HUES64 (cell line): ENCODE results near the gene OSBPL6.
A peak's percentile ranks its signal among the peaks of the same experiment; 100 is the strongest.
"Not testable (repeated sequence)": the region's sequence is repeated elsewhere in the genome, so short reads cannot be mapped to it uniquely, and the experiment has no call there.

Experiments
- H3K27ac ChIP-seq: 2 replicates; pipeline ENCODE4 v1.7.0; 2013; ENCODE audit warnings: low read depth, low read length, inconsistent platforms
- H3K27me3 ChIP-seq: 2 replicates; pipeline ENCODE4 v1.6.1; 2013; ENCODE audit warnings: mild to moderate bottlenecking, low read length; ENCODE audit not compliant: insufficient read depth
- H3K36me3 ChIP-seq: 2 replicates; pipeline ENCODE4 v1.6.1; 2013; ENCODE audit warnings: mild to moderate bottlenecking, low read length; ENCODE audit not compliant: insufficient read depth
- H3K4me1 ChIP-seq: 2 replicates; pipeline ENCODE4 v1.6.1; 2013; ENCODE audit warnings: mild to moderate bottlenecking, low read length, moderate library complexity; ENCODE audit not compliant: insufficient read depth
- H3K4me3 ChIP-seq: 2 replicates; pipeline ENCODE4 v1.5.1; 2013; ENCODE audit warnings: mild to moderate bottlenecking, low read length, moderate library complexity
- H3K9ac ChIP-seq: 2 replicates; pipeline ENCODE4 v1.6.1; 2013; ENCODE audit warnings: mild to moderate bottlenecking, low read depth, low read length
- H3K9me3 ChIP-seq: 2 replicates; pipeline ENCODE4 v1.6.1; 2013; ENCODE audit warnings: low read depth, low read length; ENCODE audit not compliant: insufficient read depth
- WGBS: fragments of 150-250, 120-280 bp; methylation state at CpG from one replicate; pipeline ENCODE4 v1.1.7; 2013; ENCODE audit warnings: missing lambda C conversion rate; 5-methylcytosine and 5-hydroxymethylcytosine counted together

The OSBPL6 gene

GRCh38 chr2:178177066-178177679 lies 17.1 kb upstream of the OSBPL6 start:
- Histone ChIP-seq H3K9ac (no peak overlapping the region), H3K4me1 (no peaks in the 10 kb centered on the region), H3K27me3 (no peaks in the 10 kb centered on the region), H3K9me3 (no peaks in the 10 kb centered on the region), H3K36me3 (no peaks in the 10 kb centered on the region), H3K4me3 (no peak overlapping the region), H3K27ac (no peak overlapping the region)
- WGBS = 96% methylated on average over 1 of the region's 1 CpG

- not testable (repeated sequence) for H3K27me3 ChIP-seq, H3K9ac ChIP-seq, H3K36me3 ChIP-seq, H3K9me3 ChIP-seq, H3K27ac ChIP-seq, H3K4me1 ChIP-seq, H3K4me3 ChIP-seq
- WGBS = 83% methylated on average over 1 of the region's 2 CpGs
Observed at GRCh38 chr2:178180648-178181047, 13.7 kb upstream of the OSBPL6 start.

DNA sequence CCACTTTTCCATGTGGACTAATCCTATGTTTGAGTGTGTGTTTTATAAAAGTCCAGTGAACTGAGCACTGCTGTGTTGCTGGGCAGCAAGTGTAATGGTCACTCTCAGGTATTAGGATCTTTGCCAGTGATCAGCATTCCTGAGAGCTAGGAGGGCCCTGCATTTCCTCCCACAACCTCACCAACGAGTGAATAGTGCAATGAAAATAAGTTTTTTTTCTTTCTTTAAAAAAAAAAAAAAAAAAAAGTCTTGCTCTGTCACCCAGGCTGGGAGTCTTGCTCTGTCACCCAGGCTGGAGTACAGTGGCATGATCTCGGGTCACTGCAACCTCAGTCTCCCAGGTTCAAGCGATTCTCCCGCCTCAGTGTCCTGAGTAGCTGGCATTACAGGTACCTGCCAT lies 6.5 kb upstream of the OSBPL6 start:
- H3K27ac ChIP-seq = no peak overlapping the region
- no peaks in the 10 kb centered on the region for H3K9me3 ChIP-seq
- 95% methylated on average over 3 of the region's 4 CpGs for WGBS
- no peaks in the 10 kb centered on the region for H3K36me3 ChIP-seq
- 0 out of 2 replicates have a peak, but pooled peaks cover 3% of the 10 kb centered on the region for H3K4me1 ChIP-seq
- H3K4me3 ChIP-seq = no peak overlapping the region
- H3K9ac ChIP-seq = no peak overlapping the region
- H3K27me3 ChIP-seq = peaks cover 20% of the 10 kb centered on the region

DNA sequence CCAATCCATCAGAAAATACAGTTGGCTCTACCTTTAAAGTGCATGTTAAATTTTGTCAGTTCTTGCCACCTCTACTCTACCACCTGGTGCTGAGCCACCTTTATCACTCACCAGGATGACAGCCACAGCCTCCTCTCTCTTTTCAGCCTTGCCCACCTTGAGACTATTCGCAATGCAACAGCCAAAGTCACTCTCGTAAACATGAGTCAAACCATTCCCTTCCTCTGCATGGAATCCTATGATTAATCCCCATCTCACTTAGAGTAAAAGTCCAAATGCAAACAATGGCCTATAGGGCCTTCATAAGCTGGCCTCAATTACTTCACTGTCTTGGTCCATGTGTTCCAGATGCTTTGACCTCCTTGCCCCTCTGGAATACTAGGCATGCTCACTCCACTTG lies 5.8 kb upstream of the OSBPL6 start:
- Histone ChIP-seq H3K27ac (no peak overlapping the region), H3K9me3 (no peaks in the 10 kb centered on the region), H3K9ac (no peak overlapping the region), H3K36me3 (no peaks in the 10 kb centered on the region), H3K4me1 (0 out of 2 replicates have a peak, but pooled peaks cover 6% of the 10 kb centered on the region), H3K27me3 (peaks cover 26% of the 10 kb centered on the region), H3K4me3 (no peak overlapping the region)
- 93% methylated on average over 2 of the region's 2 CpGs for WGBS

DNA sequence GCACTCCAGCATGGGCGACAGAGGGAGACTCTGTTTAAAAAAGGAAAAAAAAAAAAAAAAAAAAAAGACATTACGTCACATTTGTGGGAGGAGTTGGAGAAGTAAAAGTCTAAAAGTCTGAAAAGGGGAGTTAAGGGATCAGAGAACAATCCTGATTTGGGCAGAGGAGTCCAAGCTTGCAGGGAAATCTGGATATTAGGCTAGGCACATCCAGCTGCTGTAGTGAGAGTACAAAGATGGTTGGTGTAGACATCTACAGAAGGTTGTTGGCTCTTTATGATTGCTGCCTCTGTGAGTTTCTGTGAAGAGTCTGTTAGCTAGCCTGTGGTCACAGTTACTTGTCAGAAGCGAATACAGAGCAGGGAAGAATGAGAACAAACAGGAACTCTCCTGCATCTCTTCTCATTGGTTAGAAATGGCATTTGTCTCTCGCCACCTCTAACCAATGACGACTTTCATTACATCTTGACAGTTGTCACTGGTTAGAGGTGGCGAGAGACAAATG lies 3.3 kb upstream of the OSBPL6 start:
- Histone ChIP-seq H3K4me3 (no peak overlapping the region), H3K27ac (no peak overlapping the region), H3K4me1 (peaks cover 12% of the 10 kb centered on the region; the same call in 1 of the 2 replicates), H3K9ac (no peak overlapping the region), H3K36me3 (no peaks in the 10 kb centered on the region), H3K27me3 (peaks cover 41% of the 10 kb centered on the region), H3K9me3 (no peaks in the 10 kb centered on the region)
- WGBS = 76% methylated on average over 6 of the region's 6 CpGs

GRCh38 chr2:178191511-178191910 lies 2.8 kb upstream of the OSBPL6 start:
- 91% methylated on average over 2 of the region's 2 CpGs for WGBS
- Histone ChIP-seq H3K27me3 (peaks cover 46% of the 10 kb centered on the region), H3K36me3 (no peaks in the 10 kb centered on the region), H3K9ac (no peak overlapping the region), H3K4me3 (no peak overlapping the region), H3K27ac (no peak overlapping the region), H3K4me1 (peaks cover 14% of the 10 kb centered on the region; the same call in 1 of the 2 replicates), H3K9me3 (no peaks in the 10 kb centered on the region)

GRCh38 chr2:178193496-178193822 lies 853 bp upstream of the OSBPL6 start:
- peak overlapping the region; percentile 64 for H3K4me3 ChIP-seq
- H3K9me3 ChIP-seq = no peaks in the 10 kb centered on the region
- peak overlapping the region; percentile 75; the same call in 1 of the 2 replicates for H3K9ac ChIP-seq
- peaks cover 50% of the 10 kb centered on the region for H3K27me3 ChIP-seq
- no peaks in the 10 kb centered on the region for H3K36me3 ChIP-seq
- 24% methylated on average over 9 of the region's 10 CpGs for WGBS
- H3K27ac ChIP-seq = no peak overlapping the region
- H3K4me1 ChIP-seq = peaks cover 14% of the 10 kb centered on the region; the same call in 1 of the 2 replicates

- peak overlapping the region; percentile 75 for H3K9ac ChIP-seq
- under 1% methylated on average over 83 of the region's 83 CpGs for WGBS
- H3K9me3 ChIP-seq = no peaks in the 10 kb centered on the region
- H3K36me3 ChIP-seq = no peaks in the 10 kb centered on the region
- H3K4me1 ChIP-seq = peaks cover 21% of the 10 kb centered on the region
- H3K27ac ChIP-seq = peak overlapping the region; percentile 75; the same call in 1 of the 2 replicates
- H3K27me3 ChIP-seq = peaks cover 50% of the 10 kb centered on the region
- peak overlapping the region; percentile 64 for H3K4me3 ChIP-seq
Observed at GRCh38 chr2:178194600-178195389, 483 bp downstream of the OSBPL6 start.

- 9% methylated on average over 14 of the region's 14 CpGs for WGBS
- H3K9me3 ChIP-seq = no peaks in the 10 kb centered on the region
- H3K27me3 ChIP-seq = peaks cover 50% of the 10 kb centered on the region
- no peak overlapping the region; the same call in 1 of the 2 replicates for H3K27ac ChIP-seq
- peaks cover 21% of the 10 kb centered on the region for H3K4me1 ChIP-seq
- no peaks in the 10 kb centered on the region for H3K36me3 ChIP-seq
- peak overlapping the region; percentile 64 for H3K4me3 ChIP-seq
- peak overlapping the region; percentile 75; the same call in 1 of the 2 replicates for H3K9ac ChIP-seq
Observed at GRCh38 chr2:178195390-178196166, 1.3 kb downstream of the OSBPL6 start.

DNA sequence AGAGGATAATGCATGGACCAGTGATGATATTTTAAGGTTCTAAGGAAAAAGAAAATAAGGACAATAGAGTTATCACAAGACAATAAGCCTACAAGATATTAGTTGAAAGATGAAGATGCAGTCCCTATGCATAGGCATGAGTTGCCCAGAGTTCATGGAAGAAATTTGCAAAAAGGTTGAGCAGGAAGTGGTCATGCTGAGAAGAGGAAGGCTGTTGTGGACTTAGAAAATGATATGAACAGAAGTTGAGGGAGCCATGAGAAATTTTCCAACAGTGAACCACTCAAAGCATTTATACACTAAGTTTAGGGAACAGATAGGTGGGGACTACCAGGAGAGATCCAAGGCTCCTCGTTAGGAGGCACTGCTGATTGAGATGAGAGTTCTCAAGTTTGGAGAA lies 3.5 kb downstream of the OSBPL6 start:
- 77% methylated on average over 1 of the region's 1 CpG for WGBS
- no peaks in the 10 kb centered on the region for H3K36me3 ChIP-seq
- no peak overlapping the region for H3K9ac ChIP-seq
- peaks cover 31% of the 10 kb centered on the region for H3K27me3 ChIP-seq
- H3K4me3 ChIP-seq = no peak overlapping the region
- peaks cover 18% of the 10 kb centered on the region for H3K4me1 ChIP-seq
- H3K27ac ChIP-seq = no peak overlapping the region
- H3K9me3 ChIP-seq = no peaks in the 10 kb centered on the region

- not testable (repeated sequence) for H3K27ac ChIP-seq, H3K4me3 ChIP-seq, H3K9ac ChIP-seq, H3K36me3 ChIP-seq, H3K9me3 ChIP-seq
- 80% methylated on average over 1 of the region's 4 CpGs for WGBS
- peaks cover 24% of the 10 kb centered on the region for H3K27me3 ChIP-seq
- peaks cover 15% of the 10 kb centered on the region for H3K4me1 ChIP-seq
Observed at GRCh38 chr2:178198441-178198840, 4.1 kb downstream of the OSBPL6 start.
